BLaER1 treated with 17β-estradiol and CSF1 and Interleukin-3, amounts not matched to agents 10 nM and 100 nM (cell line): Measurements from ENCODE around the gene DSN1.
"Not testable (repeated sequence)": the region's sequence is repeated elsewhere in the genome, so short reads cannot be mapped to it uniquely, and the experiment has no call there.

Source experiments
- H3K27ac ChIP-seq, 11 experiments: shearing (Covaris generic); formaldehyde crosslinking; 2 replicates each; pipeline ENCODE4 v1.8.1; 2022
- H3K27me3 ChIP-seq, 11 experiments: shearing (Covaris generic); formaldehyde crosslinking; 2 replicates each; pipeline ENCODE4 v1.8.1; 2022
- H3K36me3 ChIP-seq, 11 experiments: shearing (Covaris generic); formaldehyde crosslinking; 2 replicates each; pipeline ENCODE4 v1.8.1; 2022
- H3K4me1 ChIP-seq, 10 experiments: shearing (Covaris generic); formaldehyde crosslinking; 2 replicates each; pipeline ENCODE4 v1.8.1; 2022
- H3K4me2 ChIP-seq, 11 experiments: shearing (Covaris generic); formaldehyde crosslinking; 2 replicates each; pipeline ENCODE4 v1.8.1; 2022
- H3K4me3 ChIP-seq, 10 experiments: shearing (Covaris generic); formaldehyde crosslinking; 2 replicates each; pipeline ENCODE4 v1.8.1; 2022
- H3K9ac ChIP-seq, 11 experiments: shearing (Covaris generic); formaldehyde crosslinking; 2 replicates each; pipeline ENCODE4 v1.8.1; 2022
- H3K9me3 ChIP-seq, 11 experiments: shearing (Covaris generic); formaldehyde crosslinking; replicated peaks in 1 of 11; 2 replicates each; pipeline ENCODE4 v1.8.1; 2022
- H4K20me1 ChIP-seq, 11 experiments: shearing (Covaris generic); formaldehyde crosslinking; 2 replicates each; pipeline ENCODE4 v1.8.1; 2022
- Cebpa-rat ChIP-seq, 11 experiments: shearing (Covaris generic); IDR thresholded peaks; 2 replicates each; pipeline ENCODE4 v1.8.1; 2022

Gene DSN1

DNA sequence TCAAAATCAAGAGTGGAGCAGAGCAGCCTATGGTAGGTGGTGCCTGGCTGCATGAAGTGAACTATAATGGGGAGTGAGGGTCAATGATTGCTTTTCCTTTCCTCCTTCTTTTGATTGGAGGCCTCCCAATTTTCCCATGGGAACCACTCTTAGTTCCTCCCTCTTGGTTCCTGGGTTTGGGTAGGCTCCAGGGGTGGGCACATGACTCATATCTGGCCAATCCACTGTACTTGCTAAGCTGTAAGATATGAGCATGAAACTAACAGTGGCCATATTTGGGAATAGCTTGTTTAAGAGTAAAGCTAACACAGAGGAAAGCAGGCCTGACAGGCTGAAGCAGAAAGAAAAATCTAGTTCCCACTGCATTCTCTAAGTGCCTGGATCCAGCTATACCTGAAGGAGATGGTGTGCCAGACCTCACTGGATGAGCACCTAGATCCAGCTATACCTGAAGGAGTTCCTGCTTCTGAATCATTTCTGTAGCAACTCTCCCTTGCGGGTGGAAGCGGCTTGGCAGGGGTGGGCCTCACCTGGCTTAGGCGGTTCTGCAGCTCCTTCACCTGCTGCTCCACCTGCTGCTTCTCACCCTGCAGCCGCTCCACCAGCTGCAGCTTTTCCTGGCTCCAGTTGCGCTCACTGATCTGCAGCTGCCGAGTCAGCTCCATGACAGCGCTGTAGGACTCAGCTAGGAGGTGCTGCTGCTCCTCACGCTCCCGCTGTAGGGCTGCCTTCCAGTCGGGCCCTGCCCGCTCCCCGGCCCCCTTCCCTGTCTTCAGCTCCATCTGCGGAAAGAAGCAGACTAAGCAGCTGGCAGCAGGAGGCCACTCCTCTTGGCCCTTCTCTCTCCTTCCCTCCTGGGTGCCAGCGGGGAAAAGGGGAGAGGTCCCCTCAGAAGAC lies 29.0 kb upstream of the DSN1 start:
- Histone ChIP-seq H3K27ac (no peak overlapping the region), H3K4me2 (no peak overlapping the region), H3K9me3 (no peaks in the 10 kb centered on the region), H3K9ac (no peak overlapping the region), H3K36me3 (peaks cover 97 to 100% (median 100%) of the 10 kb centered on the region in 11 experiments), H4K20me1 (peaks cover 0 to 44% (median 12%) of the 10 kb centered on the region in 11 experiments; a peak in 12 of 22 replicates), H3K27me3 (no peaks in the 10 kb centered on the region), H3K4me3 (no peak overlapping the region), H3K4me1 (peaks cover 0 to 16% (median 0%) of the 10 kb centered on the region in 10 experiments; a peak in 5 of 20 replicates)
- no peak for TF ChIP-seq Cebpa-rat (IDR thresholded peaks at IDR 0.05)

DNA sequence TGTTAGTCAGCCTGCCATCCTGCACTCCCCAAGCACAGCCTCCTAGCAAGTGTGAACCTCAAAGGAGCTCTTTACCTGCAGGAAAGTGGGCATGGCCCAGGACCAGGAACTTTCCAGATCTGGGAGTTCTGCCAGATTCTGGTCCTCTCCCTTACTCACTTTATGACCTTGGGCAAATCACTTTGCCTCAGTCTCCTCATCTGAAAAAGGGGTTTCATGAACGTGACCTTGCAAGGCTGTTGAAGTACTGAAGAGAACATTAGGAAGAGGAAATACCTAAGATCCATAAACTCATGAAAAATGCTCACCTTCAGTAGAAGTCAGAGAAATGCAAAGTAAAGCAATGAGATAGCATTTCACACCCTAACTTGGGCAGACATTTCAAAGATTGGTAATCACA lies 26.8 kb upstream of the DSN1 start:
- H3K4me2 ChIP-seq: no peak overlapping the region
- peaks cover 0 to 16% (median 0%) of the 10 kb centered on the region in 10 experiments; a peak in 5 of 20 replicates for H3K4me1 ChIP-seq
- H3K9ac ChIP-seq: no peak overlapping the region
- H4K20me1 ChIP-seq: peaks cover 0 to 45% (median 9%) of the 10 kb centered on the region in 11 experiments; a peak in 12 of 22 replicates
- no peak overlapping the region for H3K4me3 ChIP-seq
- no peaks in the 10 kb centered on the region for H3K27me3 ChIP-seq
- no peak for TF ChIP-seq Cebpa-rat (IDR thresholded peaks at IDR 0.05)
- H3K27ac ChIP-seq: no peak overlapping the region
- peaks cover 97 to 100% (median 100%) of the 10 kb centered on the region in 11 experiments for H3K36me3 ChIP-seq
- H3K9me3 ChIP-seq: no peaks in the 10 kb centered on the region

DNA sequence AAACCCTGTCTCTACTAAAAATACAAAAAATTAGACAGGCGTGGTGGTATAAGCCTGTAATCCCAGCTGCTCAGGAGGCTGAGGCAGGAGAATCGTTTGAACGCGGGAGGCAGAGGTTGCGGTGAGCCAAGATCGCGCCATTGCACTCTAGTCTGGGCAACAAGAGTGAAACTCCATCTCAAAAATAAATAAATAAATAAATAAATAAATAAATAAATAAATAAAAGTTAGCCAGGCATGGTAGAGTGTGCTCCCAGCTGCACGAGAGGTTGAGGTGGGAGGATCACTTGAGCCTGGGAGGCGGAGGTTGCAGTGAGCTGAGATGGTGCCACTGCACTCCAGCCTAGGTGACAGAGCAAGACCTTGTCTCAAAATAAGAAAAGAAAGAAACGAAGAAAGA lies 25.8 kb upstream of the DSN1 start:
- H3K27me3 ChIP-seq, H3K4me3 ChIP-seq, H3K27ac ChIP-seq, H3K9me3 ChIP-seq, H3K4me2 ChIP-seq, H3K9ac ChIP-seq: not testable (repeated sequence)
- peaks cover 96 to 100% (median 99%) of the 10 kb centered on the region in 11 experiments for H3K36me3 ChIP-seq
- H4K20me1 ChIP-seq: peaks cover 0 to 37% (median 7%) of the 10 kb centered on the region in 11 experiments; a peak in 11 of 22 replicates
- peaks cover 0 to 16% (median 0%) of the 10 kb centered on the region in 10 experiments; a peak in 5 of 20 replicates for H3K4me1 ChIP-seq

DNA sequence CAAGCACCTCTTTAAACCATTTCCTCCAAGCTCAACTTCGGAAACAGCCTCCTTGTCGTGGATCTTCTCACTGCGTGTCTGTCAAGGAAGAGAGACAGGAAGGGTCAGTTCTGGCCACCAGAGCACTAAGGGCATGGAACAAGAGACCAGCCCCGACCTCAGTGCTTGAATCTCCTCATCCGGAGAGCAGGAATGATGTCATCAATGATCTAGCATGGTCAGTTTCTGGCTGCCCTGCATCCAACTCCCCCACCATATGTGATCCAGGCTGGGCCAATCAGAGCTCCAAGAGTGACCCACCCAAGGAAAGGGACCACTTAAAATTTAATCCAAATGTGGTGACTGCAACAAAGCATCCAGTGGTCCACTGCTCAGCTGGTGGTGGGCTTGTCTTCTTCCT lies 23.3 kb upstream of the DSN1 start:
- Histone ChIP-seq H4K20me1 (peaks cover 0 to 37% (median 24%) of the 10 kb centered on the region in 11 experiments; a peak in 16 of 22 replicates), H3K9ac (peak overlapping the region in 1 of 11 experiments; percentile 23; a peak in 1 of 22 replicates), H3K4me3 (no peak overlapping the region), H3K9me3 (no peaks in the 10 kb centered on the region), H3K36me3 (peaks cover 93 to 100% (median 99%) of the 10 kb centered on the region in 11 experiments), H3K4me1 (peaks cover 0 to 31% (median 14%) of the 10 kb centered on the region in 10 experiments; a peak in 13 of 20 replicates), H3K27ac (no peak overlapping the region), H3K27me3 (no peaks in the 10 kb centered on the region), H3K4me2 (no peak overlapping the region)
- no peak for TF ChIP-seq Cebpa-rat (IDR thresholded peaks at IDR 0.05)

DNA sequence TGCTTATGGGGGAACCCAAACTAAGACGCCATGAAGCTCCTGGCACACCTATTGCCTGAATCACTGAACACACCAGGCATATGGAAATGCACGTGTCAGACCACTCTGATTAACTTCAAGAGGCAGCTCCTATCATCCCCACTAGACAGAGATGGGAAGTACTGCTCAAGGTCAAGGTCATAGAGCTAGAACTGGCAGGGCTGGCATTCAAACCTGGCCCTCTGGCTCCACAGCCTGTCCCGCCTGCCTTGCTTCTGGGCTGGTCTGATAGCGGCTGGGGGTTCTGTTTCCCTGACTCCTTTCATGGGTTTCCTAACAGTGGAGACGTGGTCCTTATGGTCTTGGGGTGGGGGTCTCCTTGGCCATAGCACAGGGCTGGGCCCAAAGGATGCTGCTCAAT lies 22.6 kb upstream of the DSN1 start:
- Histone ChIP-seq H3K27me3 (no peaks in the 10 kb centered on the region), H3K9ac (no peak overlapping the region), H3K4me1 (peaks cover 0 to 29% (median 14%) of the 10 kb centered on the region in 10 experiments; a peak in 13 of 20 replicates), H3K27ac (no peak overlapping the region), H3K9me3 (no peaks in the 10 kb centered on the region), H4K20me1 (peaks cover 0 to 42% (median 30%) of the 10 kb centered on the region in 11 experiments; a peak in 17 of 22 replicates), H3K4me2 (no peak overlapping the region), H3K4me3 (no peak overlapping the region), H3K36me3 (peaks cover 94 to 100% (median 99%) of the 10 kb centered on the region in 11 experiments)
- no peak for TF ChIP-seq Cebpa-rat (IDR thresholded peaks at IDR 0.05)

DNA sequence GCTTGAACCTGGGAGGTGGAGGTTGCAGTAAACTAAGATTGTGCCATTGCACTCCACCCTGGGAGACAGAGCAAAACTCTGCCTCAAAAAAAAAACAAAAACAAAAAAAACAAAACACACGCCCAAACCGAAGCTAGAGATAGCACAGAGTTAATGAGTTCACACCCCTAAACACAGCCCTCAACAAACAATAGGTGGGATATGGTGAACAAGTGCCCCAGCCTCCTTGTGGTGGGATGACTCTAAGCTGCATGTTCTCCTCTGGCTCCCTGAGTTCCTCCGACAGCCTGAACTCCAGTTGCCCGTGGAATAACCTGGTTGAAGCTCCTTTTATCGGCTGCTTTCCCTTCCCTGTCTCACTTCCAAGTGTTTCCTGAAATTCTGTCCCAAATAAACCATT lies 22.1 kb upstream of the DSN1 start:
- Histone ChIP-seq H4K20me1 (peaks cover 0 to 46% (median 30%) of the 10 kb centered on the region in 11 experiments; a peak in 17 of 22 replicates), H3K4me1 (peaks cover 0 to 24% (median 11%) of the 10 kb centered on the region in 10 experiments; a peak in 13 of 20 replicates), H3K4me3 (no peak overlapping the region), H3K9ac (no peak overlapping the region), H3K9me3 (no peaks in the 10 kb centered on the region), H3K4me2 (no peak overlapping the region), H3K36me3 (peaks cover 94 to 100% (median 99%) of the 10 kb centered on the region in 11 experiments), H3K27ac (no peak overlapping the region), H3K27me3 (no peaks in the 10 kb centered on the region)
- TF ChIP-seq Cebpa-rat (IDR thresholded peaks at IDR 0.05): no peak

DNA sequence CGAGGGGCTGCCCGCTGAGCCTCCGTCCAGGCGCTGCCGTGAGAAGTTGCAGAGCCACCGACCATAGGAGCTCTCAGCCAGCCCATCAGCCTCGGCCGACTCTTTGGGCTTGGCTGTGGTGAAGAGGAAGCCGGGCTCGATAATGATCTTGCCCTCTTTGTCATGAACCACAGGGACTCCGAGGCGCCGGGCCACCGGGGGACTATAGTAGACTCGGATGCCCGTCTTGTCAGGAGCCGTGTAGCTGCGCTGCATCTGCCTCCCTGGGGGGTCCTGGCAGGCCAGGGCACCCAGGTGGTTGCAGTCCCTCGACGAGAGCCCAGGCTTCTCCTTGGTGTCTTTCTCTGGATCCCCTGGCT lies 20.5 kb upstream of the DSN1 start:
- no peaks in the 10 kb centered on the region for H3K27me3 ChIP-seq
- H3K9me3 ChIP-seq: no peaks in the 10 kb centered on the region
- H3K4me3 ChIP-seq: no peak overlapping the region
- H3K9ac ChIP-seq: no peak overlapping the region
- peaks cover 0 to 15% (median 11%) of the 10 kb centered on the region in 10 experiments; a peak in 13 of 20 replicates for H3K4me1 ChIP-seq
- no peak overlapping the region for H3K27ac ChIP-seq
- no peak overlapping the region for H3K4me2 ChIP-seq
- peaks cover 0 to 42% (median 35%) of the 10 kb centered on the region in 11 experiments; a peak in 18 of 22 replicates for H4K20me1 ChIP-seq
- no peak for TF ChIP-seq Cebpa-rat (IDR thresholded peaks at IDR 0.05)
- peaks cover 88 to 99% (median 96%) of the 10 kb centered on the region in 11 experiments for H3K36me3 ChIP-seq

DNA sequence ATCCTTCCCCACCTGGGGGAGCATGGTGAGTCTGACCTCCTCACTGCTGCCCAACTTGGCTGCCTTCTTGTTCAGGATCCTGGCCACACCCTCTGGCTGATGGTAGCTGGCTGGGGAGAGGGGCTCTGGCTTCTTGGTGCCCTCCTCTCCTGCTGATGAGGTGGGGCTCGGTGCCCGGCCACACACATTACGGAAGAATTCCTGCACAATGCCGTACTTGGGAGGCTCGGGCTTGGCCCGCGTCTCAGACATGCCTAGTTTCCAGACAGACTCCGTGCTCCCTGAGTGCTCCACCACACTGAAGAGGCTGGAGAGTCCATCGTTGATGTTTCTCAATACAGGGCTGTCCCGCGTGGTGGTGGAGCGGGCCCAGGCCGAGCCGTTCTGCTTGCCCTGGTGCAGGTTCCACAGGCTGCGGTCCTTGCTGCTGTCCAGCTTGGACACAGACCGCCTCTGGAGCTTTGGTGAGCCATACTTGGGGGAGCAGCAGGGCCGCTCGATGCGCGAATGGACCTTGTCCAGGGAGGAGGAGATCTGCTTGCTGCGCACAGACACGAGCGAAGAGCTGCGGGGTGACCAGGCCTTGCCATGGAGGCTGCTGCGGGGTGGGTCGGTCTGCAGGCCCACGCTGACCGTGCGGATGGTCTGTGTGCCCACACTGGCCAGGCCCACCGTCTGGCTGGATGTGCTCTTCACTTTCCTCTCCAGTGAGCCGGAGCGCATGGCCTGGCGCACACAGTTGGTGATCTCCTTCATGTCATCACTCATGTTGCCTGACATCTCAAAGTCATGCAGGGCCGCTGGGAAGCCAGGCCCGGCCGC lies 19.9 kb upstream of the DSN1 start:
- 0 out of 22 replicates have a peak overlapping the region, but pooled peaks of 3 of the 11 experiments have one; percentile 0 to 29 (median 9) for H3K9ac ChIP-seq
- peaks cover 0 to 15% (median 11%) of the 10 kb centered on the region in 10 experiments; a peak in 13 of 20 replicates for H3K4me1 ChIP-seq
- no peak for TF ChIP-seq Cebpa-rat (IDR thresholded peaks at IDR 0.05)
- H3K27me3 ChIP-seq: no peaks in the 10 kb centered on the region
- no peak overlapping the region for H3K4me3 ChIP-seq
- peak overlapping the region in 2 of 11 experiments; percentile 7 to 16; a peak in 2 of 22 replicates for H3K27ac ChIP-seq
- H3K4me2 ChIP-seq: peak overlapping the region in 6 of 11 experiments; percentile 9 to 46 (median 38); a peak in 10 of 22 replicates
- no peaks in the 10 kb centered on the region for H3K9me3 ChIP-seq
- H4K20me1 ChIP-seq: peaks cover 0 to 48% (median 38%) of the 10 kb centered on the region in 11 experiments; a peak in 18 of 22 replicates
- H3K36me3 ChIP-seq: peaks cover 88 to 99% (median 96%) of the 10 kb centered on the region in 11 experiments
